ENCODE data around the gene SIRT5. TPM values are rescaled to one million over a fixed set of nuclear protein-coding genes. Genes with fewer than 3 reads are reported as not detected.

Gene SIRT5
- total RNA-seq, 1 experiment from 2014 or later: 15.9 TPM

- no peak for DNase-seq
Measured at GRCh38 chr6:13575377-13575775, 975 bp downstream of the SIRT5 start.

DNA sequence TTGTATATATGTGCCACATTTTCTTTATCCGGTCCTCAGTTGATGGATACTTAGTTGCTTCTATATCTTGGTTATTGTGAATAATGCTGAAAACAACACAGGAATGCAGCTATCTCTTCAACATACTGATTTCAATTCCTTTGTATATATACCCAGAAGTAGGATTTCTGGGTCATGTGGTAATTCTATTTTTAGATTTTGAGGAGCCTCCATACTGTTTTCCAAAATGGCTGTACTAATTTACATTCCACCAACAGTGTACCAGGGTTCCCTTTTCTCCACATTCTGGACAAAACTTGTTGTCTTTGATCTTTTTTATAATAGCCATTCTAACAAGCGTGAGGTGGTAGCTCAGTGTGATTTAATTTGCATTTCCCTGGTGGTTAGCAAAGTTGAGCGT is 1.6 kb downstream of the SIRT5 start:
- Histone ChIP-seq H3K27me3 (ENCODE audit: insufficient read depth, low read depth) (no peaks in the 10 kb centered on the region), H3K9me3 (ENCODE audit: insufficient read depth, low read depth) (0 out of 2 replicates have a peak, but pooled peaks cover 5% of the 10 kb centered on the region), H3K27ac (no peak overlapping the region), H3K36me3 (ENCODE audit: low read depth) (no peaks in the 10 kb centered on the region), H3K4me1 (replicated peaks; ENCODE audit: insufficient read depth) (peaks cover 17% of the 10 kb centered on the region), H3K4me2 (peak overlapping the region; percentile 86), H3F3A (ENCODE audit: insufficient read depth, low read depth) (no peaks in the 10 kb centered on the region), H4K20me1 (ENCODE audit: insufficient read depth) (no peaks in the 10 kb centered on the region), H3K4me3 (peak overlapping the region; percentile 92; the same call in 1 of the 2 replicates), H3K79me2 (ENCODE audit: low read depth) (peaks cover 30% of the 10 kb centered on the region), H2AFZ (no peak overlapping the region), H3K9me2 (ENCODE audit: insufficient read depth) (no peaks in the 10 kb centered on the region)
- no peak for TF ChIP-seq CTCF (conservative IDR thresholded peaks at IDR 0.05)
- TF ChIP-seq EZH2 (IDR thresholded peaks at IDR 0.05; ENCODE audit: low read depth): no peak
- no TSS peak for BruUV-seq (replicated peaks)
- CTCF ChIA-PET: interaction anchor here (0.8 to 2.0 kb wide), 2 partner anchors 203 to 247 kb away, joined by 3 to 6 read pairs; partner anchors contain the start of gene TBC1D7
- no peak for DNase-seq
- intact Hi-C loops (cut with micrococcal nuclease; ENCODE audit: unreplicated experiment): no loop called here
- POLR2A ChIA-PET (ENCODE audit: unreplicated experiment): interaction anchor here (0.5 kb wide), 1 partner anchor 248 kb away, joined by 3 read pairs; the partner anchor contains the start of gene TBC1D7

More at GRCh38 chr6:13575377-13575775, 975 bp downstream of the SIRT5 start:
- H3K9me3 ChIP-seq (ENCODE audit: insufficient read depth, low read depth): 0 out of 2 replicates have a peak, but pooled peaks cover 5% of the 10 kb centered on the region
- peak overlapping the region; percentile 92 for H3K4me3 ChIP-seq
- H2AFZ ChIP-seq: peak overlapping the region; percentile 86; the same call in 1 of the 2 replicates
- intact Hi-C loops (cut with micrococcal nuclease; ENCODE audit: unreplicated experiment): loop anchor here (1.0 to 2.0 kb wide), 4 partner anchors 150 to 247 kb away; partner anchors contain the start of gene TBC1D7
- peak overlapping the region; percentile 96 for H3K27ac ChIP-seq
- H3K27me3 ChIP-seq (ENCODE audit: insufficient read depth, low read depth): no peaks in the 10 kb centered on the region
- no peaks in the 10 kb centered on the region for H3K9me2 ChIP-seq (ENCODE audit: insufficient read depth)
- peaks cover 17% of the 10 kb centered on the region for H3K4me1 ChIP-seq (replicated peaks; ENCODE audit: insufficient read depth)
- CTCF ChIA-PET: interaction anchor here (0.6 to 2.0 kb wide), 7 partner anchors 18 to 247 kb away, joined by 3 to 7 read pairs (median 3); partner anchors contain the start of genes NOL7 and TBC1D7
- no TSS peak for BruUV-seq (replicated peaks)
- H3F3A ChIP-seq (ENCODE audit: insufficient read depth, low read depth): no peaks in the 10 kb centered on the region
- no peak for TF ChIP-seq EZH2 (IDR thresholded peaks at IDR 0.05; ENCODE audit: low read depth)
- TF ChIP-seq CTCF (conservative IDR thresholded peaks at IDR 0.05): peak; percentile 85
- H4K20me1 ChIP-seq (ENCODE audit: insufficient read depth): no peaks in the 10 kb centered on the region
- H3K79me2 ChIP-seq (ENCODE audit: low read depth): peaks cover 30% of the 10 kb centered on the region
- H3K36me3 ChIP-seq (ENCODE audit: low read depth): no peaks in the 10 kb centered on the region
- peak overlapping the region; percentile 86 for H3K4me2 ChIP-seq
- POLR2A ChIA-PET (ENCODE audit: unreplicated experiment): interaction anchor here (0.5 to 1.5 kb wide), 6 partner anchors 40 to 312 kb away, joined by 3 to 9 read pairs (median 6); partner anchors contain the start of genes NOL7 and TBC1D7

GRCh38 chr6:13577926-13578325 is 3.5 kb downstream of the SIRT5 start:
- Histone ChIP-seq H4K20me1 (ENCODE audit: insufficient read depth) (no peaks in the 10 kb centered on the region), H3F3A (ENCODE audit: insufficient read depth, low read depth) (no peaks in the 10 kb centered on the region), H3K27ac (no peak overlapping the region), H3K27me3 (ENCODE audit: insufficient read depth, low read depth) (no peaks in the 10 kb centered on the region), H3K4me2 (no peak overlapping the region), H3K9me3 (ENCODE audit: insufficient read depth, low read depth) (0 out of 2 replicates have a peak, but pooled peaks cover 5% of the 10 kb centered on the region), H3K4me1 (replicated peaks; ENCODE audit: insufficient read depth) (peaks cover 14% of the 10 kb centered on the region), H2AFZ (no peak overlapping the region), H3K79me2 (ENCODE audit: low read depth) (peaks cover 26% of the 10 kb centered on the region), H3K4me3 (no peak overlapping the region), H3K36me3 (ENCODE audit: low read depth) (no peaks in the 10 kb centered on the region), H3K9me2 (ENCODE audit: insufficient read depth) (no peaks in the 10 kb centered on the region)
- CTCF ChIA-PET: no interaction called here
- no peak for DNase-seq
- TF ChIP-seq EZH2 (IDR thresholded peaks at IDR 0.05; ENCODE audit: low read depth) (no peak), CTCF (conservative IDR thresholded peaks at IDR 0.05) (no peak)
- POLR2A ChIA-PET (ENCODE audit: unreplicated experiment): no interaction called here
- BruUV-seq (replicated peaks): no TSS peak
- intact Hi-C loops (cut with micrococcal nuclease; ENCODE audit: unreplicated experiment): no loop called here
